ENCODE measurements around the gene CLEC2L. TPM values are rescaled to one million over a fixed set of nuclear protein-coding genes. Genes with fewer than 3 reads are reported as not detected.

The CLEC2L gene
- total RNA-seq, 1 donor from 2014 or later, result 0.38 TPM

DNA sequence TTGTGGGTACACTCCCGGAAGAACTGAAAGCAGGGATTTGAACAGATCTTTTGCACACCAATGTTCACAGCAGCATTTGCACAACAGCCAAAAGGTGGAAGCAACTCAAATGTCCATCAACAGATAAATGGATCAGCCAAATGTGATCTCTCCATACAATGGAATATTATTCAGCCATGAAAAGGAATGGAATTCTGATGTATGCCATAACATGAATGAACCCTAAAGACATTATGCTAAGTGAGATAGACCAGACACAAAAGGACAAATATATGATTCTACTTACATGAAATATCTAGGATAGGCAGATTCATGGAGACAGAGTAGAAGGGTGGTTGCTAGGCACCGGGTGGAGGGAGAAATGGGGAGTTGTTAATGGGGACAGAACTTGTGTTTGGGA is 36.7 kb downstream of the CLEC2L start:
- Mint-ChIP-seq H3K36me3 (peaks cover 19% of the 10 kb centered on the region), H3K4me1 (no peaks in the 10 kb centered on the region), H3K27ac (no peak overlapping the region), H3K4me3 (no peak overlapping the region), H3K27me3 (ENCODE audit: low read depth) (peaks cover 9% of the 10 kb centered on the region), H3K9me3 (peaks cover 8% of the 10 kb centered on the region)
- TF ChIP-seq, protein P1, sequence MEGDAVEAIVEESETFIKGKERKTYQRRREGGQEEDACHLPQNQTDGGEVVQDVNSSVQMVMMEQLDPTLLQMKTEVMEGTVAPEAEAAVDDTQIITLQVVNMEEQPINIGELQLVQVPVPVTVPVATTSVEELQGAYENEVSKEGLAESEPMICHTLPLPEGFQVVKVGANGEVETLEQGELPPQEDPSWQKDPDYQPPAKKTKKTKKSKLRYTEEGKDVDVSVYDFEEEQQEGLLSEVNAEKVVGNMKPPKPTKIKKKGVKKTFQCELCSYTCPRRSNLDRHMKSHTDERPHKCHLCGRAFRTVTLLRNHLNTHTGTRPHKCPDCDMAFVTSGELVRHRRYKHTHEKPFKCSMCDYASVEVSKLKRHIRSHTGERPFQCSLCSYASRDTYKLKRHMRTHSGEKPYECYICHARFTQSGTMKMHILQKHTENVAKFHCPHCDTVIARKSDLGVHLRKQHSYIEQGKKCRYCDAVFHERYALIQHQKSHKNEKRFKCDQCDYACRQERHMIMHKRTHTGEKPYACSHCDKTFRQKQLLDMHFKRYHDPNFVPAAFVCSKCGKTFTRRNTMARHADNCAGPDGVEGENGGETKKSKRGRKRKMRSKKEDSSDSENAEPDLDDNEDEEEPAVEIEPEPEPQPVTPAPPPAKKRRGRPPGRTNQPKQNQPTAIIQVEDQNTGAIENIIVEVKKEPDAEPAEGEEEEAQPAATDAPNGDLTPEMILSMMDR (IDR thresholded peaks at IDR 0.05; ENCODE audit: unreplicated experiment), result no peak
- no peak for DNase-seq (ENCODE audit: low spot score in 2 of 2, unreplicated experiment in 2 of 2)

DNA sequence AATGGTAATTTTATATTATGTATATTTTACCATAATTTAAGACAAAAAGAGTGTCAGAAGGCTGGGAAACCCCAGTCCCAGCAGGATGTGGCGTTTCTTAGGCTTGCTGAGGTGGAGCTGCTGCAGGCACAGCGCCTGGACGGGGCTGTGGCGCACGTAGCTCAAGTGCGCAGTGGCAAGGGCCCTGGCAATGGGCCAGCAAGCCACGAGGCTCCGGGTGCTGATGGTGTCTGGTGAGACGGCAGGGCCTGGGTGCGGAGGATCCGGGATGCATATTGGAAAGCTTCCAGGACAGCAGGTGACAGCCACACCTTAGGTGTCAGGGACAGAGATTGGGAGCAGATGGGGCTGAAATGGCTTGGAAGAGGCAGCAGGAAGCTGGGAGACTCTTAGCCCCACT is 37.2 kb downstream of the CLEC2L start:
- Mint-ChIP-seq H3K36me3 (peaks cover 19% of the 10 kb centered on the region), H3K4me3 (no peak overlapping the region), H3K4me1 (no peaks in the 10 kb centered on the region), H3K9me3 (peaks cover 8% of the 10 kb centered on the region), H3K27ac (no peak overlapping the region), H3K27me3 (ENCODE audit: low read depth) (peaks cover 9% of the 10 kb centered on the region)
- DNase-seq (ENCODE audit: low spot score in 2 of 2, unreplicated experiment in 2 of 2), result no peak
- TF ChIP-seq, protein P1 (IDR thresholded peaks at IDR 0.05; ENCODE audit: unreplicated experiment), result no peak

DNA sequence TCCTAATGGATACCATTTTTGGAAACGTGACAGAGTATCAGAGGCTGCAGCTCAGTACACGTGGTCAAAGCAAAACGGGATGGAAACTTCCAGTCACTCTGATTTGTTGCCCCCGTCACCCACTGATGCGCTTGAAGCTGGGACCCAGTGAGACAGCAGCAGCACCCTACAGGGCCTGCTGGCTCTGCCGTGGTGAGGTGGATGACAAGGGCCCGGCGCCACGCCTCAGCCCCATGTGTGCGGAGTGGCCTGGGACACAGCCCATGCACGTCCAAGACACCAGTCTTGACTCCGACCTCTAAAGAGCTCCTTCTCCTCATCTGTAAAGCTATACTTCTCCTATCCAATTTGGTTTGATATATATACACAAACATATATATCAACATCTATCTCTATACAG is 39.0 kb downstream of the CLEC2L start:
- Mint-ChIP-seq H3K9me3 (peaks cover 8% of the 10 kb centered on the region), H3K4me3 (no peak overlapping the region), H3K27me3 (ENCODE audit: low read depth) (peaks cover 9% of the 10 kb centered on the region), H3K4me1 (no peaks in the 10 kb centered on the region), H3K36me3 (peaks cover 27% of the 10 kb centered on the region), H3K27ac (no peak overlapping the region)
- TF ChIP-seq, protein P1 (IDR thresholded peaks at IDR 0.05; ENCODE audit: unreplicated experiment), result no peak
- no peak for DNase-seq (ENCODE audit: low spot score in 2 of 2, unreplicated experiment in 2 of 2)

DNA sequence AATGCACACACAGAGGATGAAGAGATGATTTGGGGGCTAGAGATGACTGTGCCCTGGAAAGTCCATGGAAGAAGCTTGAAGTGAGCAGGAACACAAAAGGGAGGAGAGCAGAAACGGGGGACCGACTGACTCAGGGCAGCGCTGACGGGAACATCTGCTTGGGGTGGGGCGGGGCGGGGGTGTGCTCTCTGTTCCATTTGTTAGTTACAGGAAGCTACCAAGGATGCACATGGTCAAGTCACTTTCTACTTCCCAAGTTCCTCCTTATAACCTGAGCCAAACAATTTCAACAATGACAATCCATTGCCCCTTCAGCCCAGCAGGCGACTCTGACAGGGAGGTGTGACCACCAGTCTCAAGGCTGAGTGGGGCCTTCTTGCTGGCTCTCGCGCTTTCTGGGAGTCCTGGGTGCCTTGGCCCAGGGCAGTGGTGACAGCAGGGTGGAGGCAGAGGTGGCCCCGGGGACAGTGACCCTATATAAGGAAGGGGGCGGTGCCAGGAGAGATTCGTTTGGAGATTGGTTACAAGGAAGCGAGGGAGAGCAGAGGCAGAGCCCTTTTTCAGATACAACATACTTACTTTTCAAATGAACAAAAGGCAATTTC is 39.6 kb downstream of the CLEC2L start:
- peaks cover 8% of the 10 kb centered on the region for H3K9me3 Mint-ChIP-seq
- H3K27me3 Mint-ChIP-seq (ENCODE audit: low read depth), result peaks cover 3% of the 10 kb centered on the region
- H3K4me3 Mint-ChIP-seq, result no peak overlapping the region
- H3K27ac Mint-ChIP-seq, result no peak overlapping the region
- peaks cover 31% of the 10 kb centered on the region for H3K36me3 Mint-ChIP-seq
- DNase-seq (ENCODE audit: low spot score in 2 of 2, unreplicated experiment in 2 of 2), result no peak
- no peaks in the 10 kb centered on the region for H3K4me1 Mint-ChIP-seq
- TF ChIP-seq, protein P1 (IDR thresholded peaks at IDR 0.05; ENCODE audit: unreplicated experiment), result no peak

DNA sequence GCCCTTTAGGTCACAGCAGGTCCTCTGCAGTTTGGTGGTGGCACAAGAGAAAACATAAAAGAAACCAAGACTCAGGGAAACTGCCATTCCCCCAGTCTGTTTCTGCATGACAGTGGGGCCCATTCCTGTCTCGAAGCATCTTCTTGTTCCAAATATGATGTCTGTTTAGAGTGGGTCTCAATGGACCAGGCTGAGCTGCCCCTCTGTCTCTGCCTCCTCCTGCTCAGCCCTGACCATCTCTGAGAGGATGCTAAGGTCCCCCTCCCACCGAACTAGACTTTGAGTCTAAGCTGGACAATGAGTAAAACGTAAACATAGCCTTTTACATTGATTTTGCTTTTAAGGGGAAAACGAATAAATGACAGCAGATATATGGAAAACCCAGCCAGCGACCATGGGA is 40.4 kb downstream of the CLEC2L start:
- no peak overlapping the region for H3K27ac Mint-ChIP-seq
- H3K27me3 Mint-ChIP-seq (ENCODE audit: low read depth), result peaks cover 2% of the 10 kb centered on the region
- no peak for DNase-seq (ENCODE audit: low spot score in 2 of 2, unreplicated experiment in 2 of 2)
- TF ChIP-seq, protein P1 (IDR thresholded peaks at IDR 0.05; ENCODE audit: unreplicated experiment), result no peak
- H3K4me3 Mint-ChIP-seq, result no peak overlapping the region
- H3K4me1 Mint-ChIP-seq, result no peaks in the 10 kb centered on the region
- H3K36me3 Mint-ChIP-seq, result peaks cover 37% of the 10 kb centered on the region
- peaks cover 8% of the 10 kb centered on the region for H3K9me3 Mint-ChIP-seq

DNA sequence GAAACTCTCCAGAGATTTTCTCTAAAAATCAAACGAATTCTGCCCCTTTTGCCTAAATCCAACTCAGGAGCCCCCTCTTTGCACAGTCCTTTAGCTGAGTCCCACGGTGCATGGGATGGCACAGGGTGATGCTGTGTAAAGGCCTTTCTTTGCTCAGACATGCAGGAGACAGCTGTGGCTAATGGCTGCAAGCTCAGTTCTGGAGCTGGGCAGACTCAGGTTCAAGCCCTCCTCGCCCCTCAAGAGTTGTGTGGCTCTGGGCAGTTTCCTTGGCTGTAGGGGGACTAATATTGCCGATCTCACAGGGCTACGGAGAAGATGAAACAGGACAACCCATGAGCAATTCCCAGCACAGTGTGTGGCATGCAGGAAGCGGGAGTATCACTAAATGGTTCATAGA is 42.6 kb downstream of the CLEC2L start:
- Mint-ChIP-seq H3K36me3 (peaks cover 35% of the 10 kb centered on the region), H3K4me1 (no peaks in the 10 kb centered on the region), H3K9me3 (no peaks in the 10 kb centered on the region), H3K4me3 (no peak overlapping the region), H3K27me3 (ENCODE audit: low read depth) (no peaks in the 10 kb centered on the region), H3K27ac (no peak overlapping the region)
- DNase-seq (ENCODE audit: low spot score in 2 of 2, unreplicated experiment in 2 of 2), result no peak
- TF ChIP-seq, protein P1 (IDR thresholded peaks at IDR 0.05; ENCODE audit: unreplicated experiment), result no peak

All from mesothelial cell of epicardium (in vitro differentiated cells).